GM10266 (cell line): ENCODE results near the gene CAPN3.

Experiments used
- DNase-seq: peaks from one replicate; pipeline ENCODE4 v3.0.0; 2012; ENCODE audit errors: extremely low spot score
- CTCF ChIP-seq: IDR thresholded peaks from 2 replicates; pipeline ENCODE4 v1.5.1; 2012; ENCODE audit warnings: mild to moderate bottlenecking, low read depth; ENCODE audit not compliant: control insufficient read depth, insufficient read depth; ENCODE audit errors: missing control alignments

The CAPN3 gene

GRCh38 chr15:42447599-42447998 lies 88.3 kb downstream of the CAPN3 start:
- TF ChIP-seq CTCF = no peak
- DNase-seq = no peak

GRCh38 chr15:42448281-42448680 lies 89.0 kb downstream of the CAPN3 start:
- DNase-seq = no peak
- TF ChIP-seq CTCF = no peak

GRCh38 chr15:42449770-42450424 lies 90.6 kb downstream of the CAPN3 start:
- no peak for DNase-seq
- TF ChIP-seq CTCF = no peak

- no peak for DNase-seq
- no peak for TF ChIP-seq CTCF
Measured at GRCh38 chr15:42450425-42450790, 91.1 kb downstream of the CAPN3 start.

- DNase-seq = no peak
- no peak for TF ChIP-seq CTCF
Measured at GRCh38 chr15:42453826-42454225, 94.5 kb downstream of the CAPN3 start.

- TF ChIP-seq CTCF = no peak
- DNase-seq = no peak
Measured at GRCh38 chr15:42456531-42456930, 97.2 kb downstream of the CAPN3 start.

GRCh38 chr15:42456971-42457370 lies 97.7 kb downstream of the CAPN3 start:
- no peak for TF ChIP-seq CTCF
- no peak for DNase-seq
